Activated CD4-positive, alpha-beta T cell treated with anti-CD3 and anti-CD28 coated beads, Interleukin-2, amount 50 U/mL, for 24 hours (primary cell): ENCODE measurements around the gene TMSB15B.
"Not testable (repeated sequence)": the region's sequence is repeated elsewhere in the genome, so short reads cannot be mapped to it uniquely, and the experiment has no call there.

Source experiments
- DNase-seq, 2 donors: peaks; one replicate each; pipeline ENCODE4 v3.0.0-alpha.2; 2020; ENCODE audit warnings: low read depth in 1 of 2, low spot score in 1 of 2

Gene TMSB15B

DNA sequence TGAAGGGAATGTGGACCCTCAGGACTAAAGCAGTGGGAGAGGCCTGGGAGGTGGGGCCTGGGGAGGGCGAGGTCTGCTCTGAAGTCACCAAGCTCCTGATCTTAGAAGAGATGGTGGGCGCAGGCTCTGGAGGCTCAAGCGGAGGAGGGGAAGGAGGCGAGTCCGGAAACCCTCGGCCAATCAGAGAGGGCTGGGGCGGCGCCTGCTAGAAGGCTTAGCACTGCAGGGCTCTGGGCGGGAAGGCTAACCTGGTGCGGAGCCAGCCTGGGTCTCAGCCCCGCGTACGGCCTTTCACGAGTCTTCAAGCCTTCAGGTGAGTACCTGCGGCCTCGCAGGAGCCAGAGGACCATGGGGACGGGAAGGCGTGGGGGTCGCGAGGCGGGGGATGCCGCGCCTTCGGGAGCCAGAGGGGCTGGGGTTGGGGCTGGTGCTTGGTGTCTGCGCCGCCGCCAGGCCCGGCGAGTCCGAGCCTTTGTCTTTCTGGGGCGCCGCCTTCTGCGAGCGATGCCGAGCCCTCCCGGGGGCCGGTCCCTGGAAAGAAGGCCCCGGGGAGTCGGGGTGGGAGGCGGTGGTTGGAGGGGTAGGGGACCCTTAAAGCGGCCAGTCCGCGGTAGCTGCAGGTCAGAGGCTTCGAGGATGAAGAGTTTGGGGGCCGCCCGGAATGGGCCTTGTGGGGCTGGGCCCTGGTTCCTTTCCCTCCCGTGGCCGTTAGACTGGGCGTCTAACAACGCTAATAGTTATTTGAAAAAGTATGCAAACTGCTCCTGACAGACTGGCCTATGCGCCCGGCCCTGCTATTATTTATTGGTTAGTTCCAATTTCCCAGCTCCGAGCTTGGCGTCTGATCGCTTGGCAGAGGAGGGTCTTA, at the start of gene TMSB15B:
TSS of gene TMSB15B (plus strand) at position 217 of the 868 bp plus-strand sequence.
- DNase-seq = not testable (repeated sequence)

- no peak for DNase-seq
Observed at GRCh38 chrX:103913356-103914020, 48.9 kb upstream of the TMSB15B start.

DNA sequence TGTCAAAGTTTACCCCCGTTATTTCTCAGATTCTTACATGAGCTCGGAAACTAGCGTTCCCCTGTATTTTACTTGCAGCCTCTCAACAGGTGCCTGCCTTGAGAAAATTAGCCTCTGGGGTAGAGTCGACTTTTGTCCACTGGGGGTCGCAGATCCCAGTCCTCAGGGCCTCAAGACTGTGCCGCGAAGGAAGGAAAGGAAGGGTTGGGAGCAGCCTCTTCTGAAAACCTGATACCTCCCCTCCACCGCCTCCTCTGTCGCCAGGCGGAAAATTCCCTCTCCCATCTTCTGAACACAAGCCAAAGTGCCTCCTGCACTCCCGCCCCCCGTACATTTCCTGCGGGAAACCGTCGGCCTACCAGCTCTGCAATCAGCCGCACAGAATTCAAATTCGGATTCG, 44.4 kb upstream of the TMSB15B start:
- DNase-seq = peak in 1 of 2 donors; percentile 30

GRCh38 chrX:103918571-103919269, 43.7 kb upstream of the TMSB15B start:
- peak; percentile 28 to 30 for DNase-seq

- DNase-seq = no peak
Observed at GRCh38 chrX:103919270-103919637, 43.2 kb upstream of the TMSB15B start.

DNA sequence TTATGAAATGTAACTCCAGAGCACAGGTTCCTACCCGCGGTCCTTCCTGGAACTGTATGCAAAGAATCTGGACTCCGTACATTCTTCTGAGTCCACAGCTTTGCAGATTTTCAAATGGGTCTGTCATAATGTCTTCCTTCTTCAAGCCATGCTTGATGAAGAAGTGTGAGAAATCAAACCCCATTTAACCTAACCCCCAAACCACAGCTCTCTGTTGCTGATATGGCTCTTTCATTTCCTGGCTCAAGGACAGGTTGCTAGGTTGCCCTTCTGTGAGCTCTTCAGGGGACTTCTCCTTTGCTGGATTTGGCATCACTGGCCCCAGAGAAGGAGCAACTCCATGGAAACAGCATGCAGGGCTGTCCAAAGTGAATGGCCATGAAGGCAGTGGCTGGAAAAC, 41.9 kb upstream of the TMSB15B start:
- DNase-seq = not testable (repeated sequence)

- no peak for DNase-seq
Observed at GRCh38 chrX:103927030-103927429, 35.4 kb upstream of the TMSB15B start.

- DNase-seq = no peak
Observed at GRCh38 chrX:103927633-103928032, 34.8 kb upstream of the TMSB15B start.

GRCh38 chrX:103932133-103932532, 30.3 kb upstream of the TMSB15B start:
- DNase-seq = no peak

GRCh38 chrX:103940257-103940656, 22.2 kb upstream of the TMSB15B start:
- not testable (repeated sequence) for DNase-seq

DNA sequence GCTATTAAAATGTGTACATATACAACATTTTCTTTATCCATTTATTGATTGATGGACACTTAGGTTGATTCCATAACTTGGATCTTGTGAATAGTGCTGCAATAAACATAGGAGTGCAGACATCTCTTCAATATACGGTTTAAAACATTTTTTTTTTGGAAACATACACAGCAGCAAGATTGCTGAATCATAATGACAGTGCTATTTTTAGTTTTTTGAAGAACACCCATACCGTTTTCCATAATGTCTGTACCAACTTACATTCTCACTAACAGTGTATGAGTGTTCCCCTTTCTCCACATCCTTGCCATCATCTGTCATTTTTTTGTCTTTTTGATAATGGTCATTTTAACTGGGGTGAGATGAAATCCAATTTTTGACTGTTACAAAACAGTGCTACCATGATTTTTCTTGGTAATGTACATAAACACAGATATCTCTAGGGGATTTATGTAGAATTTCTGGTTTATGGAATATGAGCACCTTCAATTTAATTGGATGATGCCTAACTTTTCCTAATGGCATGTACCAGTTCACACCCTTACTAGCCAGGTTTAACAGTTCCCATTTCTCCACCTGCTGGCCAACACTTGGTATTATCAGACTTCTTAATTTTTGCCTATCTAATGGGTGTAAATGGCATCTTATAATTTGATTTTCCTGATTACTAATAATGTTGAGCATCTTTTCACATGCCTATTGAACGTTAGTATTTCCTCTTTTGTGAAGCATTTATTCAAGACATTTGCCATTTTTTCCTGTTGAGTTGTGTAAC, 21.0 kb upstream of the TMSB15B start:
- DNase-seq = no peak

DNA sequence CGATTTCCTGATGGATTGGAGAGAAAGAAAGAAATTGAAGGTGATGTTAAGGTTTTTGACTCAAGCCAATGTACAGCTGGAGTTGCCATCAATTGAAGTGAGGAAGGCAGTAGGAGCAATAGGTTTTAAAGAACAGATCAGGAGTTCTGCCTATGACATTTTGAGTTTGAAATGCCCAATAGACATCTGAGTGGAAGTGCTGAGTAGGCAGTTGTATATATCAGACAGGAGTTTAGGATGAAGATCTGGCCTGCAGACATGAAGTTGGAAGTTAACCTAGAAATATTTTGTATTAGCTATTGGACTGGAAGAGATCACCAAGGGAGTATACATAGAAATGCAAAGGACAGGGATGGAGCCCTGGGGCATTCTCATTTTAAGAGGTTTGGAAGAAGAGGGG, 12.9 kb upstream of the TMSB15B start:
- no peak for DNase-seq

DNA sequence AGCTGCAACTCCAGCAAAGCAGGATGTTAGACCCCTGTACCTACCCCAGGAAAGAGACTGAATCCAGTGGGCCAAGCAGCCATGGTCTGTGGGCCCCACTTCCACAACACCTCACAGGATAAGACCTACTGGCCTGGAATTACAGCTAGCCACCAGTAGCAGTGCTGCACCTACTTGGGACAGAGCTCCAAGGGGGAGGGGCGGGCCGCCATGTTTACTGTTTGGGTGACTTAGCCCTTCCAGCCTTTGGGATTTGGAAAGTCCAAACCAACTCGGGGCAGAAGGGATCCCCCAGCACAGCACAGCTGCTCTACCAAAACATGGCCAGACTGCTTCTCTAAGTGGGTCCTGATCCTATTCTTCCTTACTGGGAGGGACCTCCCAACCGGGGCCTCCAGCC, 9.1 kb upstream of the TMSB15B start:
- DNase-seq = no peak

GRCh38 chrX:103954259-103954658, 8.2 kb upstream of the TMSB15B start:
- DNase-seq = no peak

DNA sequence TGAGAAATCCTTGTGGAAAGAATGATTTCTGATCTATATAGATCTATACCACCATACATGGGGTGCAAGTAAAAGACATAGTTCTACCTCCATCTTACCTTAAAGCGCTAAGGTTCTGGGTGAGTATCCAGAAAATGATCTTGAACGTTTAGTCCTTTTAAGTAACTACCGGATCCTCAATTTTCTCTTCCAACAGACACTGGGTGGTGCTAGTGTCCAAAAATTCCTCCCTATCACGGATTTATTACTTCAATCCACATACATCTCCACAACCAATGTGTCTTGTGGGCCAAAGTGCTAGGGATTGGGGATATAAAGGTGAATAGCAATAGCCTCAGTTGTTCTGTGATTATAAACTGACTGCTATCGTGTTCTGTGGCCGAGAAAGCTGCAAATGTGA, 1.8 kb upstream of the TMSB15B start:
- not testable (repeated sequence) for DNase-seq

DNA sequence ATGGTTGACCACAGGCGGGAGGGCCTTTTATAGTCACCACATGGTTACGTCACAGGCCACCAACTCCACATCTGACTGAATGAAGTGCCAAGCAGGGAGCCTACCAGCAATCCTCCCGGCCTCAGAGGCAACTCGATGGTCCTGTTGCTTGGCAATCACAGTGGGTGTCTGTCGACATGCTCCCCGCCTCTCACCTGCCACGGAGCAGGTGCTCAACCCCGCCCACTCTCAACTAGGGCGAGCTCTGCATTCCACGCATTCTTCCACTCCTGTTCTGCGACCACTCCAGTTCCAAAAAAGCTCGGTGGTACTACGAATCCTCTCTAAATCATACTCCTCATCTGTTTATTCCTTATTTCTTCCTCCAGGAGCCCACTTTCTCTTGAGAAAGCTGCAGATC, 21.1 kb downstream of the TMSB15B start:
- not testable (repeated sequence) for DNase-seq

DNA sequence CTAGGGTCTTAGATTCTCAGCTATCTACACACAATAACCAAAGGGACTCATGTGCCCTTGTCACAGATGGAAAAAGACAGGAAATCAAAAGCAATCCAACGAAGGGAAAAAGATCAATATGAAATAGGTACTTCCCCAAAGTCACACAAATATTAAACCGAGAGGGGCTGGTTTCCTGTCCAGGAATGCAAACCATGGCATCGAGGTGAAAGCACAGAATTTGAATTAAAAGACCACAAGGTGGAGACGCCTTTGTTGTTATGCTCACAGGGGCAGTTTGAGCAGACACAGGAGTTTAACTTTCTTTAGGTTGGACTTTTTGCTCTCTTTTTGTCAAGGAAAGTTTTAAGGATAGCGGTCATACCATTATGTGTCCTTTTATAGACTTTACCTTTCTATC, 36.8 kb downstream of the TMSB15B start:
- DNase-seq = no peak

DNA sequence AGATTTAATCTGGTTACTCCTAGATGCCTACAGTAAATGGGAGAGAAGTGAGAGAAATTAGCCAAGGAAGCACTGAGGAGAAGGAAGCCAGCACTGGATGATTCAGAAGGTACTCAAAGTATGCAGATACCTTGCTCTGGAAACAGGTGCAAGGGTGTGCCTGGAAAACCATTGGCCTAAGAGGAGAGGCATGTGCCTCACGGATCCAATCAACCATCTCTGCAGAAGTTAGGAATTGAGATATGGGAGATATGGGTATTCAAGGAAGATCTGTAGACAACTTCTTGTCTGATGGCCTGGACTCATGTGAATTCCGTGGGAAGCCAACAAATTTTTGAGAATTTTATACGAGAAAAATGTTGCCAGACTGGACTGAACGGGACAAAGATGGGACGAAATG, 46.4 kb downstream of the TMSB15B start:
- DNase-seq = no peak

DNA sequence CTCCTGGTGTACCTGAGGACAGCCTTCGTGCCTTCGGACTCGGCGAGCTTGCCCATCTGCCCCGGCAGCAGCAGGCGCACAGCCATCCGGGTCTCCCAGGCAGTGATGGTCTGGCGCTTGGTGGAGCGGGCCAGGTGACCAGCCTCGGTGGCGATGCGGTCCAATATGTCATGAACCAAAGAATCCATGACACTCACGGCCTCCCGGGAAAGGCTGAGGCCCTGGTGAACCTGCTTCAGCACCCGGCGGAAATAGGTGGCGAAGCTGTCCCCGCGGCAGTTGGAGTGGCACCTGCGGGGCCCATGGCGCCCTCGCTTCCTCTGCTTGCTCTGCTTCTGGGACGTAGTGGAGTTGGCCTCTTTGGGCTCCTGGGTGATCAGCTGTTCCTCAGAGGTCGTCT, 50.7 kb downstream of the TMSB15B start:
- no peak for DNase-seq

DNA sequence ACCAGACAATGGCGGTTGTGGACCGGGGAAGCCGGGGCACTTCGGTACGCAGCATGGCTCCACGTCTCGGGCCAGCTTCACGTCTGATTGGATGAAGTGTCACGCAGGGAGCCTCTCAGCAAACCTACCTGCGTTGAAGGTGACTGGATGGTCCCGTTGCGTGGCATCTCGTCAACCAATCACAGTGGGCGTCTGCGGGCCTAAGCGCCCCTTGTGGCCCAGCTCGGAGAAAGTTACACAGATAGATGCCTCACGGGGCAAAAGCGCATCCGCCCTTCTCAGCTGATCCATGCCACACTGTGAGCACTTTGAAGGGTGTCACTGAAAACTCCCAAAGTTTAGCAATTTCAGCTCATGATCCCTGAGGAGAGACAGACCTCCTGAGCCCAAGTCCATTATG, 51.2 kb downstream of the TMSB15B start, which contains the start of gene H2BW1:
TSS of gene H2BW1 (minus strand) at position 103 of the 400 bp plus-strand sequence. CDS start 132 bp downstream, outside the sequence.
- DNase-seq = no peak

- DNase-seq = not testable (repeated sequence)
Observed at GRCh38 chrX:104015576-104015975, 53.1 kb downstream of the TMSB15B start.
